Stimulated activated CD8-positive, alpha-beta memory T cell treated with anti-CD3 and anti-CD28 coated beads, Interleukin-7, amount 100 ng/mL, for 1 hour (primary cell): ENCODE measurements around the gene MS4A4E.
"Not testable (repeated sequence)": the region's sequence is repeated elsewhere in the genome, so short reads cannot be mapped to it uniquely, and the experiment has no call there.

Source experiments
- DNase-seq, 2 donors: peaks; one replicate each; pipeline ENCODE4 v3.0.0-alpha.2; 2020; ENCODE audit warnings: low read depth in 2 of 2

MS4A4E gene

GRCh38 chr11:60242740-60243239 lies at the start of gene MS4A4E:
TSS of gene MS4A4E (minus strand) at chr11:60243137. CDS start at chr11:60230055, 13,082 bp downstream.
- no peak for DNase-seq

GRCh38 chr11:60292145-60292544 lies 49.2 kb upstream of the MS4A4E start:
- DNase-seq, result no peak

- no peak for DNase-seq
These were observed 45.6 kb upstream of the MS4A4E start for GRCh38 chr11:60288531-60288930.

GRCh38 chr11:60285411-60286126 lies 42.6 kb upstream of the MS4A4E start:
- not testable (repeated sequence) for DNase-seq

GRCh38 chr11:60282286-60282685 lies 39.3 kb upstream of the MS4A4E start:
- DNase-seq, result no peak

GRCh38 chr11:60281485-60281884 lies 38.5 kb upstream of the MS4A4E start:
- no peak for DNase-seq

GRCh38 chr11:60280412-60280811 lies 37.5 kb upstream of the MS4A4E start, which contains the start of gene MS4A4A:
TSS of gene MS4A4A (plus strand) at chr11:60280666. CDS start at chr11:60280676, 10 bp downstream.
- DNase-seq, result no peak

- DNase-seq, result no peak
These were observed 31.5 kb upstream of the MS4A4E start for GRCh38 chr11:60274416-60274815.

- DNase-seq, result no peak
These were observed 22.7 kb upstream of the MS4A4E start for GRCh38 chr11:60265373-60266214.

GRCh38 chr11:60264644-60265043 lies 21.7 kb upstream of the MS4A4E start:
- no peak for DNase-seq

- no peak for DNase-seq
These were observed 20.5 kb upstream of the MS4A4E start for GRCh38 chr11:60263402-60263801.

- no peak for DNase-seq
These were observed 18.1 kb upstream of the MS4A4E start for GRCh38 chr11:60261014-60261413.

GRCh38 chr11:60257956-60258722 lies 15.2 kb upstream of the MS4A4E start:
- no peak for DNase-seq

GRCh38 chr11:60252213-60253108 lies 9.5 kb upstream of the MS4A4E start:
- DNase-seq, result no peak

- no peak for DNase-seq
These were observed 8.7 kb upstream of the MS4A4E start for GRCh38 chr11:60251485-60252212.

GRCh38 chr11:60241786-60242185 lies 1.2 kb downstream of the MS4A4E start:
- no peak for DNase-seq

- no peak for DNase-seq
These were observed 2.3 kb downstream of the MS4A4E start for GRCh38 chr11:60240662-60241061.

- no peak for DNase-seq
These were observed 7.6 kb downstream of the MS4A4E start for GRCh38 chr11:60235321-60235720.

GRCh38 chr11:60230681-60231080 lies 12.3 kb downstream of the MS4A4E start:
- no peak for DNase-seq

GRCh38 chr11:60222141-60222540 lies 20.8 kb downstream of the MS4A4E start:
- no peak for DNase-seq
